Tibial artery (tissue), 4 donors: ENCODE results near the gene NAP1L3.

Experiments
- DNase-seq, 2 donors: peaks; one replicate each; pipeline ENCODE4 v3.0.0-alpha.2; 2019
- H3K27ac ChIP-seq, 2 donors: fragments of 200-600 bp; sonication (generic) in 1 of 2; 1 replicate in 1 of 2; 2 replicates in 1 of 2; pipeline ENCODE4 v1.5.1; 2018 to 2019; ENCODE audit warnings: mild to moderate bottlenecking in 1 of 2
- H3K27me3 ChIP-seq, 2 donors: fragments of 200-600 bp; sonication (generic) in 1 of 2; one replicate each; pipeline versions ENCODE4 v1.5.1 to v1.6.0; 2016 to 2019
- H3K36me3 ChIP-seq, 3 donors: fragments of 200-600 bp; sonication (generic) in 2 of 3; one replicate each; pipeline ENCODE4 v1.5.1; 2016 to 2019; ENCODE audit warnings: mild to moderate bottlenecking in 2 of 3
- H3K4me1 ChIP-seq, 4 donors: fragments of 200-600 bp; sonication (generic) in 2 of 4; 1 replicate in 3 of 4; 2 replicates in 1 of 4; pipeline ENCODE4 v1.5.1; 2016 to 2019
- H3K4me3 ChIP-seq, 2 donors: fragments of 200-600 bp; sonication (generic) in 1 of 2; 1 replicate in 1 of 2; 2 replicates in 1 of 2; pipeline ENCODE4 v1.5.1; 2018 to 2019; ENCODE audit warnings: mild to moderate bottlenecking in 2 of 2
- H3K9me3 ChIP-seq, 3 donors: fragments of 200-600 bp; sonication (generic) in 1 of 3; one replicate each; pipeline ENCODE4 v1.5.1; 2016 to 2019
- intact Hi-C: fragments of 100-400 bp; cut with DNase I; formaldehyde crosslinking; loops from one replicate; pipeline ENCODE4 v1.15.0; 2023; ENCODE audit warnings: low total_unique reads
- TF ChIP-seq, protein P1 (sequence below), 2 experiments: fragments of 200-600 bp in 1 of 2; fragments of 450-650 bp in 1 of 2; IDR thresholded peaks; one replicate each; pipeline ENCODE4 v1.5.1; 2017 to 2019; ENCODE audit warnings: antibody characterized with exemption in 2 of 2, mild to moderate bottlenecking in 1 of 2, moderate library complexity in 1 of 2

Gene NAP1L3

DNA sequence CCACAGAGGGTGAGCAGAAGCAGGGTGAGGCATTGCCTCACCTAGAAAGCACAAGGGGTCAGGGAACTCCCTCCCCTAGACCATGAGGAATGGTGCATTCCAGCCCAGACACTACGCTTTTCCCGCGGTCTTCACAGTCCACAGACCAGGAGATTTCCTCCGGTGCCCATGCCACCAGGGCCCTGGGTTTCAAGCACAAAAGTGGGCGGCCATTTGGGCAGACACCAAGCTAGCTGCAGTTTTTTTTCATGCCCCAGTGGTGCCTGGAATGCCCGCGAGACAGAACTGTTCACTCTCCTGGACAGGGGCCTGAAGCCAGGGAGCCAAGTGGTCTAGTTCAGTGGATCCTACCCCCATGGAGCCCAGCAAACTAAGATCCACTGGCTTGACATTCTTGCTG is 12.8 kb downstream of the NAP1L3 start:
- Histone ChIP-seq H3K9me3 (no peaks in the 10 kb centered on the region), H3K27me3 (no peaks in the 10 kb centered on the region), H3K4me1 (no peaks in the 10 kb centered on the region), H3K4me3 (no peak overlapping the region), H3K36me3 (no peaks in the 10 kb centered on the region), H3K27ac (no peak overlapping the region)
- intact Hi-C loops, result no loop called here
- TF ChIP-seq, protein P1, sequence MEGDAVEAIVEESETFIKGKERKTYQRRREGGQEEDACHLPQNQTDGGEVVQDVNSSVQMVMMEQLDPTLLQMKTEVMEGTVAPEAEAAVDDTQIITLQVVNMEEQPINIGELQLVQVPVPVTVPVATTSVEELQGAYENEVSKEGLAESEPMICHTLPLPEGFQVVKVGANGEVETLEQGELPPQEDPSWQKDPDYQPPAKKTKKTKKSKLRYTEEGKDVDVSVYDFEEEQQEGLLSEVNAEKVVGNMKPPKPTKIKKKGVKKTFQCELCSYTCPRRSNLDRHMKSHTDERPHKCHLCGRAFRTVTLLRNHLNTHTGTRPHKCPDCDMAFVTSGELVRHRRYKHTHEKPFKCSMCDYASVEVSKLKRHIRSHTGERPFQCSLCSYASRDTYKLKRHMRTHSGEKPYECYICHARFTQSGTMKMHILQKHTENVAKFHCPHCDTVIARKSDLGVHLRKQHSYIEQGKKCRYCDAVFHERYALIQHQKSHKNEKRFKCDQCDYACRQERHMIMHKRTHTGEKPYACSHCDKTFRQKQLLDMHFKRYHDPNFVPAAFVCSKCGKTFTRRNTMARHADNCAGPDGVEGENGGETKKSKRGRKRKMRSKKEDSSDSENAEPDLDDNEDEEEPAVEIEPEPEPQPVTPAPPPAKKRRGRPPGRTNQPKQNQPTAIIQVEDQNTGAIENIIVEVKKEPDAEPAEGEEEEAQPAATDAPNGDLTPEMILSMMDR (IDR thresholded peaks at IDR 0.05), result no peak
- DNase-seq, result no peak

DNA sequence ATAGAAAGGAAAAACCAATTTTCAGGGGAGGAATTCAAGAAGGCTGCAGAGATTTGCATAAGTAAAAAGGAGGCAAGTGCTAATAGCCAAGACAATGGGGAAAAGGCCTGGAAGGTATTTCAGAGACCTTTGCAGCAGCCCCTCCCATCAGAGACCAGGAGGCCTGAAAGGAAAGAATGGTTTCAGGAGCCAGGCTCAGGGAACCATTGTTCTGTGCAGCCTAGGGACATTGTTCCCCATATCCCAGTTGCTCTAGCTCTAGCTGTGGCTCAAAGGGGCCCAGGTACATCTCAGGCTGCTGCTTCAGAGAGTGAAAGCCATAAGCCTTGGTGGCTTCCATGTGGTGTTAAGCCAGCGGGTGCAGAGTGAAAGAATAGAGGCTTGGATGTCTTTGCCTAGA is 24.0 kb downstream of the NAP1L3 start:
- Histone ChIP-seq H3K27me3 (no peaks in the 10 kb centered on the region), H3K27ac (no peak overlapping the region)
- TF ChIP-seq, protein P1 (IDR thresholded peaks at IDR 0.05), result no peak

DNA sequence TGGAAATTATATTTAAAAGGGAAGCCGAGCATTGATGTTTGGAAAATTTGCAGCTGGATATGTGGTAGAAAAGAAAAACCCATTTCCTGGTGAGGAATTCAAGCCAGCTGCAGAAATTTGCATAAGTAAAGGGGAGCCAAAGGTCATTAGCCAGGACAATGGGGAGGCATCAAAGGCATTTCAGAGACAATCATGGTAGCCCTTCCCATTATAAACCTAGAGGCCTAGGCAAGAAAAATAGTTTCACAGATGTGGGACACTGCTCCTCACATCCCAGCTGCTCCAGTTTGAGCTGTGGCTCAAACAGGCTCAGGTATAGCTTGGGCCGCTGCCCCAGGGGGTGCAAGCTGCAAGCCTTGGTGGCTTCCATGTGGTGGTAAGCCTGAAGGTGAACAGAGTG is 35.8 kb downstream of the NAP1L3 start:
- no peak overlapping the region for H3K4me3 ChIP-seq
- no peaks in the 10 kb centered on the region for H3K27me3 ChIP-seq
- TF ChIP-seq, protein P1 (IDR thresholded peaks at IDR 0.05), result no peak
- peaks cover 0 to 11% (median 7%) of the 10 kb centered on the region in 3 donors for H3K9me3 ChIP-seq
- no peak for DNase-seq
- intact Hi-C loops, result no loop called here
- H3K27ac ChIP-seq, result no peak overlapping the region
- H3K36me3 ChIP-seq, result no peaks in the 10 kb centered on the region
- no peaks in the 10 kb centered on the region for H3K4me1 ChIP-seq

More for the DNA sequence above, 24.0 kb downstream of the NAP1L3 start:
- H3K9me3 ChIP-seq, result peaks cover 0 to 12% (median 0%) of the 10 kb centered on the region in 3 donors
- DNase-seq, result no peak
- H3K4me3 ChIP-seq, result no peak overlapping the region
- no peaks in the 10 kb centered on the region for H3K4me1 ChIP-seq
- intact Hi-C loops, result no loop called here
- no peaks in the 10 kb centered on the region for H3K36me3 ChIP-seq
